Liver (tissue), 9 donors: ENCODE measurements around the gene RTN4RL1. TPM values are rescaled to one million over a fixed set of nuclear protein-coding genes. Genes with fewer than 3 reads are reported as not detected.

Experiments used
- DNase-seq: peaks from one replicate; pipeline ENCODE4 v3.0.0-alpha.2; 2017; ENCODE audit warnings: low spot score
- H3K27ac ChIP-seq, 2 donors: one replicate each; pipeline ENCODE4 v1.7.0; 2013; ENCODE audit warnings: inconsistent platforms in 2 of 2, low read length in 2 of 2, control low read depth in 1 of 2, low read depth in 1 of 2, mild to moderate bottlenecking in 1 of 2
- H3K27me3 ChIP-seq, 4 donors: one replicate each; pipeline versions ENCODE4 v1.6.1 to v1.7.0; 2013; ENCODE audit warnings: low read length in 3 of 4, inconsistent platforms in 1 of 4, mild to moderate bottlenecking in 1 of 4, moderate library complexity in 1 of 4; ENCODE audit not compliant: control insufficient read depth in 4 of 4, insufficient read depth in 4 of 4
- H3K36me3 ChIP-seq, 4 donors: one replicate each; pipeline versions ENCODE4 v1.6.1 to v1.7.0; 2013; ENCODE audit warnings: low read length in 3 of 4, mild to moderate bottlenecking in 3 of 4, low read depth in 1 of 4, moderate library complexity in 1 of 4; ENCODE audit not compliant: control insufficient read depth in 4 of 4, insufficient read depth in 3 of 4
- H3K4me1 ChIP-seq, 4 donors: one replicate each; pipeline versions ENCODE4 v1.6.1 to v1.7.0; 2013; ENCODE audit warnings: low read length in 3 of 4, mild to moderate bottlenecking in 3 of 4, moderate library complexity in 1 of 4; ENCODE audit not compliant: control insufficient read depth in 4 of 4, insufficient read depth in 4 of 4
- H3K4me3 ChIP-seq, 3 donors: one replicate each; pipeline versions ENCODE4 v1.6.1 to v1.7.0; 2013; ENCODE audit warnings: low read length in 3 of 3, control low read depth in 1 of 3, low read depth in 1 of 3, mild to moderate bottlenecking in 1 of 3
- H3K9ac ChIP-seq, 2 donors: one replicate each; pipeline ENCODE4 v1.7.0; 2013; ENCODE audit warnings: low read length in 2 of 2, mild to moderate bottlenecking in 2 of 2, moderate library complexity in 2 of 2, control low read depth in 1 of 2, low read depth in 1 of 2
- H3K9me3 ChIP-seq, 4 donors: one replicate each; pipeline versions ENCODE4 v1.6.1 to v1.7.0; 2013; ENCODE audit warnings: low read length in 3 of 4; ENCODE audit not compliant: control insufficient read depth in 4 of 4
- FOXA1 ChIP-seq: IDR thresholded peaks from 2 replicates; pipeline ENCODE4 v1.6.1; 2016; ENCODE audit warnings: antibody characterized with exemption
- FOXA2 ChIP-seq: IDR thresholded peaks from 2 replicates; pipeline ENCODE4 v1.6.1; 2016; ENCODE audit warnings: antibody characterized with exemption
- GABPA ChIP-seq, 2 donors: IDR thresholded peaks in 1 of 2; conservative IDR thresholded peaks in 1 of 2; 2 replicates each; pipeline ENCODE4 v1.6.1; 2016; ENCODE audit warnings: antibody characterized with exemption in 2 of 2, mild to moderate bottlenecking in 1 of 2, moderate library complexity in 1 of 2
- HNF4A ChIP-seq, 2 donors: conservative IDR thresholded peaks; 2 replicates each; pipeline ENCODE4 v1.6.1; 2016; ENCODE audit warnings: antibody characterized with exemption in 2 of 2, mild to moderate bottlenecking in 2 of 2
- HNF4G ChIP-seq: IDR thresholded peaks from 2 replicates; pipeline ENCODE4 v1.6.1; 2016; ENCODE audit warnings: antibody characterized with exemption
- JUND ChIP-seq, 2 donors: IDR thresholded peaks; 2 replicates each; pipeline ENCODE4 v1.6.1; 2016; ENCODE audit warnings: antibody characterized with exemption in 2 of 2
- NR2F2 ChIP-seq: IDR thresholded peaks from 2 replicates; pipeline ENCODE4 v1.6.1; 2016; ENCODE audit warnings: antibody characterized with exemption
- RXRA ChIP-seq, 2 donors: IDR thresholded peaks; 2 replicates each; pipeline ENCODE4 v1.6.1; 2017 to 2018; ENCODE audit warnings: antibody characterized with exemption in 2 of 2, mild to moderate bottlenecking in 1 of 2
- SP1 ChIP-seq: IDR thresholded peaks from 2 replicates; pipeline ENCODE4 v1.6.1; 2018; ENCODE audit warnings: antibody characterized with exemption, mild to moderate bottlenecking
- TAF1 ChIP-seq: conservative IDR thresholded peaks from 2 replicates; pipeline ENCODE4 v1.6.1; 2016; ENCODE audit warnings: antibody characterized with exemption, mild to moderate bottlenecking
- YY1 ChIP-seq: IDR thresholded peaks from 2 replicates; pipeline ENCODE4 v1.6.1; 2016; ENCODE audit warnings: antibody characterized with exemption, mild to moderate bottlenecking
- WGBS: extraction: QIAGEN DNeasy Blood & Tissue Kit; methylation state at CpG from one replicate; pipeline ENCODE4 v1.1.7; 2013; 5-methylcytosine and 5-hydroxymethylcytosine counted together
- polyA plus RNA-seq, 2 donors: library from polyadenylated mRNA; stranded (reverse) in 1 of 2; unstranded in 1 of 2; fragments of 200-250 nt in 1 of 2; fragments of >200 nt in 1 of 2; fragmentation: Nextera tagmentation in 1 of 2; extraction: Ambion mirVana in 1 of 2; gene quantifications; one replicate each; pipeline versions ENCODE4 v1.2.1 to v1.2.3, GENCODE V29; 2013 to 2015
- total RNA-seq, 2 donors: library from RNA; depleted of rRNA; stranded (reverse); fragments of >200 nt; gene quantifications; one replicate each; pipeline ENCODE4 v1.2.3, GENCODE V29; 2014
- TF ChIP-seq, protein P1 (sequence below): IDR thresholded peaks from 2 replicates; pipeline ENCODE4 v1.6.1; 2016; ENCODE audit warnings: antibody characterized with exemption, mild to moderate bottlenecking
- TF ChIP-seq, protein P2 (sequence below): IDR thresholded peaks from 2 replicates; pipeline ENCODE4 v1.6.1; 2016; ENCODE audit warnings: antibody characterized with exemption
- TF ChIP-seq, protein P3 (sequence below): IDR thresholded peaks from 2 replicates; pipeline ENCODE4 v1.6.1; 2016; ENCODE audit warnings: antibody characterized with exemption
- TF ChIP-seq, protein P4 (sequence below): IDR thresholded peaks from 2 replicates; pipeline ENCODE4 v1.6.1; 2016; ENCODE audit warnings: antibody characterized with exemption
- donor health status: healthy.
- donor health status: healthy.
- donor health status: healthy.
- donor health status: healthy.
- donor health status: healthy.

Gene RTN4RL1
- total and polyA plus RNA-seq, 4 donors: 0.04 to 5.4 (median 1.2) TPM

DNA sequence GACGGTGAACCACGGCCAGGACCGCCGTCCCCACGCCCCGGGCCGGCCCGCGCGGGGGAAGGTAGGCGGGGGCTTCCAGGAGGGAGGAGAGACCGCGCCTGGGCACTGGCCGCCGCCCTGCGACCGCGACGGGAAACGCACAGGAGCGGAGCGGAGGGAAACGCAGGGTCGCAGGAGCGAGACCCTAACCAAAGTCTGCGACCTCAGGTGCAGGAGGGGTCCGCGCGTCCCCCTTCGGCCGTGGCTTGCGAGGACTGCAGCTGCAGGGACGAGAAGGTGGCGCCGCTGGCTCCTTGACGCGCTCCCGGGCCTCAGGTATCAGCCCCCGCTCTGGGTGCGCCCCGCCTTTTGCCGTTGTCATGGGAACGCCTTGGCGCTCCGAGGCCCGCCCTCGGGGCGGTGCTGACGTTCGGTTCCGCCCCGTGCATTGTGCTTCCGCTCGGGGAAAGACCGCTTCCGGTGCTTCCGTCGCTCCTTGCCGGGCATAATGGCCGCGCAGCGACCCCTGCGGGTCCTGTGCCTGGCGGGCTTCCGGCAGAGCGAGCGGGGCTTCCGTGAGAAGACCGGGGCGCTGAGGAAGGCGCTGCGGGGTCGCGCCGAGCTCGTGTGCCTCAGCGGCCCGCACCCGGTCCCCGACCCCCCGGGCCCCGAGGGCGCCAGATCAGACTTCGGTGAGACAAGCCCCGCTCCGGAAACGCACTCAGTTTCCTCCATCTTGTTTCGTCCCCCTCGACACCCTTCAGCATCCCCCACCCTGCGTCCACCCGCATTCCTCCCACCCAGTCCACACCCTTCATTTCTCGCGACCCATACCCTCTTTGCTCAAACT lies 16.6 kb upstream of the RTN4RL1 start, which contains the start of gene OVCA2 (continued):
- TF ChIP-seq, protein P1, sequence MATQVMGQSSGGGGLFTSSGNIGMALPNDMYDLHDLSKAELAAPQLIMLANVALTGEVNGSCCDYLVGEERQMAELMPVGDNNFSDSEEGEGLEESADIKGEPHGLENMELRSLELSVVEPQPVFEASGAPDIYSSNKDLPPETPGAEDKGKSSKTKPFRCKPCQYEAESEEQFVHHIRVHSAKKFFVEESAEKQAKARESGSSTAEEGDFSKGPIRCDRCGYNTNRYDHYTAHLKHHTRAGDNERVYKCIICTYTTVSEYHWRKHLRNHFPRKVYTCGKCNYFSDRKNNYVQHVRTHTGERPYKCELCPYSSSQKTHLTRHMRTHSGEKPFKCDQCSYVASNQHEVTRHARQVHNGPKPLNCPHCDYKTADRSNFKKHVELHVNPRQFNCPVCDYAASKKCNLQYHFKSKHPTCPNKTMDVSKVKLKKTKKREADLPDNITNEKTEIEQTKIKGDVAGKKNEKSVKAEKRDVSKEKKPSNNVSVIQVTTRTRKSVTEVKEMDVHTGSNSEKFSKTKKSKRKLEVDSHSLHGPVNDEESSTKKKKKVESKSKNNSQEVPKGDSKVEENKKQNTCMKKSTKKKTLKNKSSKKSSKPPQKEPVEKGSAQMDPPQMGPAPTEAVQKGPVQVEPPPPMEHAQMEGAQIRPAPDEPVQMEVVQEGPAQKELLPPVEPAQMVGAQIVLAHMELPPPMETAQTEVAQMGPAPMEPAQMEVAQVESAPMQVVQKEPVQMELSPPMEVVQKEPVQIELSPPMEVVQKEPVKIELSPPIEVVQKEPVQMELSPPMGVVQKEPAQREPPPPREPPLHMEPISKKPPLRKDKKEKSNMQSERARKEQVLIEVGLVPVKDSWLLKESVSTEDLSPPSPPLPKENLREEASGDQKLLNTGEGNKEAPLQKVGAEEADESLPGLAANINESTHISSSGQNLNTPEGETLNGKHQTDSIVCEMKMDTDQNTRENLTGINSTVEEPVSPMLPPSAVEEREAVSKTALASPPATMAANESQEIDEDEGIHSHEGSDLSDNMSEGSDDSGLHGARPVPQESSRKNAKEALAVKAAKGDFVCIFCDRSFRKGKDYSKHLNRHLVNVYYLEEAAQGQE: no peak
- no peak for TF ChIP-seq NR2F2
- no peak for TF ChIP-seq FOXA1
- TF ChIP-seq, protein P2, sequence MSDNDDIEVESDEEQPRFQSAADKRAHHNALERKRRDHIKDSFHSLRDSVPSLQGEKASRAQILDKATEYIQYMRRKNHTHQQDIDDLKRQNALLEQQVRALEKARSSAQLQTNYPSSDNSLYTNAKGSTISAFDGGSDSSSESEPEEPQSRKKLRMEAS: no peak
- no peak for TF ChIP-seq RXRA (IDR thresholded peaks at IDR 0.05)
- TF ChIP-seq SP1: peak; percentile 49
- no peak for TF ChIP-seq TAF1

DNA sequence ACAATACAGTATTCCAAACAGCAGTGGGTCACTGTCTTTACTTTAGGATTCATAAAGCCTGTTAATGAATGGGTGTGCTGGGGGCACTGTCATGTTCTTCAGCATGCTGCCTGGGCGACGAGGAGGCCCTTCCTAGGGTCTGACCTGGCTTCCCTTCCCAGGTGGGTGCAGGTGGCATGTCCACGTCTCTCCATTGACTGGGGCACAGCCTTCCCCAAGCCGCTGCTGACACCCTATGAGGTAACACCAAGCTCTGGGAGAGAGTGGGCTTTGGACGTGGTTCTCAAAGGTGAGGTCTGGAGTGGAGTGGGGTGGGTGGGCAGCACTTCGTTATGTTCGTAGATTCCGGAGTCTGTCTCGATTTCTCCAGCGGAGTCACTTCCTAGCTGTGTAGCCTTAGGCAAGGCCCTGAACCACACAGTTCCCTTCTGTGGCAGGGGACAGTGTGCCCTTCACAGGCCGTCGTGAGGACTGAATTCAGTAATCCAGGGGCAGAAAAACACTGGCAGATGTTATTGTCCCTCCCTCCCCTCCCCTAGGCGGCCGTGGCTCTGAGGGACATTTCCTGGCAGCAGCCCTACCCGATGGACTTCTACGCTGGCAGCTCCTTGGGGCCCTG lies 15.9 kb upstream of the RTN4RL1 start:
- peak overlapping the region in 1 of 2 donors; percentile 78 for H3K27ac ChIP-seq
- no peak for TF ChIP-seq YY1
- TF ChIP-seq NR2F2: no peak
- TF ChIP-seq, protein P3, sequence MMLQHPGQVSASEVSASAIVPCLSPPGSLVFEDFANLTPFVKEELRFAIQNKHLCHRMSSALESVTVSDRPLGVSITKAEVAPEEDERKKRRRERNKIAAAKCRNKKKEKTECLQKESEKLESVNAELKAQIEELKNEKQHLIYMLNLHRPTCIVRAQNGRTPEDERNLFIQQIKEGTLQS: no peak
- TF ChIP-seq, protein P4, sequence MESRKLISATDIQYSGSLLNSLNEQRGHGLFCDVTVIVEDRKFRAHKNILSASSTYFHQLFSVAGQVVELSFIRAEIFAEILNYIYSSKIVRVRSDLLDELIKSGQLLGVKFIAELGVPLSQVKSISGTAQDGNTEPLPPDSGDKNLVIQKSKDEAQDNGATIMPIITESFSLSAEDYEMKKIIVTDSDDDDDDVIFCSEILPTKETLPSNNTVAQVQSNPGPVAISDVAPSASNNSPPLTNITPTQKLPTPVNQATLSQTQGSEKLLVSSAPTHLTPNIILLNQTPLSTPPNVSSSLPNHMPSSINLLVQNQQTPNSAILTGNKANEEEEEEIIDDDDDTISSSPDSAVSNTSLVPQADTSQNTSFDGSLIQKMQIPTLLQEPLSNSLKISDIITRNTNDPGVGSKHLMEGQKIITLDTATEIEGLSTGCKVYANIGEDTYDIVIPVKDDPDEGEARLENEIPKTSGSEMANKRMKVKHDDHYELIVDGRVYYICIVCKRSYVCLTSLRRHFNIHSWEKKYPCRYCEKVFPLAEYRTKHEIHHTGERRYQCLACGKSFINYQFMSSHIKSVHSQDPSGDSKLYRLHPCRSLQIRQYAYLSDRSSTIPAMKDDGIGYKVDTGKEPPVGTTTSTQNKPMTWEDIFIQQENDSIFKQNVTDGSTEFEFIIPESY: no peak
- TF ChIP-seq JUND (IDR thresholded peaks at IDR 0.05): no peak
- no peak for TF ChIP-seq GABPA (IDR thresholded peaks at IDR 0.05 in 1 of 2, conservative IDR thresholded peaks at IDR 0.05 in 1 of 2)
- no peak for TF ChIP-seq HNF4G
- TF ChIP-seq HNF4A (conservative IDR thresholded peaks at IDR 0.05): no peak
- no peak for TF ChIP-seq FOXA2
- TF ChIP-seq RXRA (IDR thresholded peaks at IDR 0.05): no peak
- no peak for TF ChIP-seq SP1
- DNase-seq: no peak
- H3K4me3 ChIP-seq: peak overlapping the region in 1 of 3 donors; percentile 78
- H3K27me3 ChIP-seq: no peaks in the 10 kb centered on the region
- no peaks in the 10 kb centered on the region for H3K9me3 ChIP-seq
- peaks cover 0 to 26% (median 19%) of the 10 kb centered on the region in 4 donors for H3K36me3 ChIP-seq
- H3K4me1 ChIP-seq: peaks cover 5 to 19% (median 12%) of the 10 kb centered on the region in 4 donors
- WGBS: 58% methylated on average over 16 of the region's 16 CpGs
- no peak overlapping the region for H3K9ac ChIP-seq
